HFF-Myc (cell line): ENCODE measurements around the gene SARNP.

Source experiments
- DNase-seq: peaks from one replicate; pipeline ENCODE4 v3.0.0-alpha.2; 2011; ENCODE audit warnings: low read depth; ENCODE audit errors: extremely low read depth
- H3K4me3 ChIP-seq: replicated peaks from 2 replicates; pipeline ENCODE4 v1.5.1; 2011; ENCODE audit warnings: low read depth, mild to moderate bottlenecking, control low read depth, low read length
- CTCF ChIP-seq: IDR thresholded peaks from 2 replicates; pipeline ENCODE4 v1.5.1; 2012; ENCODE audit warnings: mild to moderate bottlenecking, low read depth, low read length, control low read depth; ENCODE audit errors: missing control alignments

Gene SARNP

GRCh38 chr12:55733021-55733555 is 84.4 kb downstream of the SARNP start:
- no peak for DNase-seq
- no peak overlapping the region for H3K4me3 ChIP-seq
- no peak for TF ChIP-seq CTCF

GRCh38 chr12:55732288-55732687 is 85.2 kb downstream of the SARNP start:
- TF ChIP-seq CTCF, result no peak
- no peak overlapping the region for H3K4me3 ChIP-seq
- DNase-seq, result no peak

- no peak for TF ChIP-seq CTCF
- no peak for DNase-seq
- H3K4me3 ChIP-seq, result peak overlapping the region; percentile 70
Measured at GRCh38 chr12:55729819-55730818, 87.4 kb downstream of the SARNP start.

- TF ChIP-seq CTCF, result no peak
- DNase-seq, result peak; percentile 69
- peak within 1 kb of the TSS; percentile 70 for H3K4me3 ChIP-seq
Measured at GRCh38 chr12:55728939-55729818, 88.3 kb downstream of the SARNP start, which contains the start of gene CD63. CD63 (minus strand) TSS chr12:55729009; CDS start chr12:55728341, 668 bp downstream.

- DNase-seq, result no peak
- peak overlapping the region; percentile 70 for H3K4me3 ChIP-seq
- TF ChIP-seq CTCF, result no peak
Measured at GRCh38 chr12:55728186-55728938, 89.2 kb downstream of the SARNP start.
